ENCODE results near the gene DSCAML1.

The DSCAML1 gene

GRCh38 chr11:117594721-117595120 is 202.3 kb downstream of the DSCAML1 start:
- in situ Hi-C loops (cut with MboI; ENCODE audit: low sequenced_read_pairs) = no loop called here

- in situ Hi-C loops (cut with MboI; ENCODE audit: low sequenced_read_pairs) = no loop called here
Measured at GRCh38 chr11:117593065-117593464, 204.0 kb downstream of the DSCAML1 start.

GRCh38 chr11:117591316-117592039 is 205.5 kb downstream of the DSCAML1 start:
- in situ Hi-C loops (cut with MboI; ENCODE audit: low sequenced_read_pairs) = no loop called here

GRCh38 chr11:117589063-117589462 is 208.0 kb downstream of the DSCAML1 start:
- in situ Hi-C loops (cut with MboI; ENCODE audit: low sequenced_read_pairs) = no loop called here

GRCh38 chr11:117588166-117588810 is 208.7 kb downstream of the DSCAML1 start:
- in situ Hi-C loops (cut with MboI; ENCODE audit: low sequenced_read_pairs) = no loop called here

- in situ Hi-C loops (cut with MboI; ENCODE audit: low sequenced_read_pairs) = no loop called here
Measured at GRCh38 chr11:117587416-117587815, 209.6 kb downstream of the DSCAML1 start.

- in situ Hi-C loops (cut with MboI; ENCODE audit: low sequenced_read_pairs) = no loop called here
Measured at GRCh38 chr11:117586392-117586791, 210.6 kb downstream of the DSCAML1 start.

GRCh38 chr11:117585631-117586030 is 211.4 kb downstream of the DSCAML1 start:
- in situ Hi-C loops (cut with MboI; ENCODE audit: low sequenced_read_pairs) = no loop called here

- in situ Hi-C loops (cut with MboI; ENCODE audit: low sequenced_read_pairs) = no loop called here
Measured at GRCh38 chr11:117584056-117584830, 212.8 kb downstream of the DSCAML1 start.

- in situ Hi-C loops (cut with MboI; ENCODE audit: low sequenced_read_pairs) = no loop called here
Measured at GRCh38 chr11:117583063-117583801, 213.8 kb downstream of the DSCAML1 start.

GRCh38 chr11:117582433-117582832 is 214.6 kb downstream of the DSCAML1 start:
- in situ Hi-C loops (cut with MboI; ENCODE audit: low sequenced_read_pairs) = no loop called here

GRCh38 chr11:117580866-117581265 is 216.2 kb downstream of the DSCAML1 start:
- in situ Hi-C loops (cut with MboI; ENCODE audit: low sequenced_read_pairs) = no loop called here

GRCh38 chr11:117579161-117579560 is 217.9 kb downstream of the DSCAML1 start:
- in situ Hi-C loops (cut with MboI; ENCODE audit: low sequenced_read_pairs) = no loop called here

- in situ Hi-C loops (cut with MboI; ENCODE audit: low sequenced_read_pairs) = no loop called here
Measured at GRCh38 chr11:117575856-117576255, 221.2 kb downstream of the DSCAML1 start.

GRCh38 chr11:117574551-117574950 is 222.5 kb downstream of the DSCAML1 start:
- in situ Hi-C loops (cut with MboI; ENCODE audit: low sequenced_read_pairs) = no loop called here

- in situ Hi-C loops (cut with MboI; ENCODE audit: low sequenced_read_pairs) = no loop called here
Measured at GRCh38 chr11:117573326-117573725, 223.7 kb downstream of the DSCAML1 start.

GRCh38 chr11:117572671-117573070 is 224.3 kb downstream of the DSCAML1 start:
- in situ Hi-C loops (cut with MboI; ENCODE audit: low sequenced_read_pairs) = no loop called here

GRCh38 chr11:117572129-117572528 is 224.9 kb downstream of the DSCAML1 start:
- in situ Hi-C loops (cut with MboI; ENCODE audit: low sequenced_read_pairs) = no loop called here

- in situ Hi-C loops (cut with MboI; ENCODE audit: low sequenced_read_pairs) = no loop called here
Measured at GRCh38 chr11:117570701-117571100, 226.3 kb downstream of the DSCAML1 start.

GRCh38 chr11:117569911-117570310 is 227.1 kb downstream of the DSCAML1 start:
- in situ Hi-C loops (cut with MboI; ENCODE audit: low sequenced_read_pairs) = no loop called here

- in situ Hi-C loops (cut with MboI; ENCODE audit: low sequenced_read_pairs) = no loop called here
Measured at GRCh38 chr11:117565709-117566108, 231.3 kb downstream of the DSCAML1 start.

All from HL-60/S4 treated with phorbol 12-myristate 13-acetate at 8.2 ng/mL for 4 days and 3 days (cell line).